ENCODE measurements around the gene RASSF5.

GRCh38 chr1:206635080-206635977, 128.0 kb downstream of the RASSF5 start, which contains the start of gene DYRK3:
- no peak for TF ChIP-seq CTCF (IDR thresholded peaks at IDR 0.05; ENCODE audit: poor library complexity)
- TF ChIP-seq EZH2 (IDR thresholded peaks at IDR 0.05; ENCODE audit: borderline replicate concordance), result no peak

All from hepatocyte (in vitro differentiated cells).